Endothelial cell (in vitro differentiated cells): Measurements from ENCODE around the gene LAMA4. TPM values are rescaled to one million over a fixed set of nuclear protein-coding genes. Genes with fewer than 3 reads are reported as not detected.

Experiments used
- DNase-seq: peaks from one replicate; pipeline ENCODE4 v3.0.0; 2021; ENCODE audit warnings: low spot score
- H3K27ac Mint-ChIP-seq: one replicate; pipeline ENCODE4 v1.8.0; 2021; ENCODE audit warnings: mixed read lengths, inconsistent platforms; ENCODE audit not compliant: unreplicated experiment
- H3K27me3 Mint-ChIP-seq: one replicate; pipeline ENCODE4 v1.8.0; 2021; ENCODE audit warnings: mild to moderate bottlenecking, moderate library complexity, mixed read lengths, inconsistent platforms; ENCODE audit not compliant: unreplicated experiment
- H3K36me3 Mint-ChIP-seq: one replicate; pipeline ENCODE4 v1.8.0; 2021; ENCODE audit warnings: mild to moderate bottlenecking, low read depth, mixed read lengths, inconsistent platforms; ENCODE audit not compliant: unreplicated experiment
- H3K4me1 Mint-ChIP-seq: one replicate; pipeline ENCODE4 v1.8.0; 2021; ENCODE audit warnings: mild to moderate bottlenecking, mixed read lengths, inconsistent platforms; ENCODE audit not compliant: unreplicated experiment
- H3K4me3 Mint-ChIP-seq: one replicate; pipeline ENCODE4 v1.8.0; 2021; ENCODE audit warnings: mild to moderate bottlenecking, mixed read lengths, inconsistent platforms; ENCODE audit not compliant: unreplicated experiment
- H3K9me3 Mint-ChIP-seq: one replicate; pipeline ENCODE4 v1.8.0; 2021; ENCODE audit warnings: mixed read lengths, inconsistent platforms; ENCODE audit not compliant: unreplicated experiment
- total RNA-seq: library from RNA; stranded (reverse); fragmentation: NEBNext Ultra II Directional; extraction: Animal tissue kit (Norgen Biotek cat#: 25700); gene quantifications from one replicate; pipeline ENCODE4 v1.2.1, GENCODE V29; 2021; ENCODE audit not compliant: unreplicated experiment
- TF ChIP-seq, protein P1 (sequence below): fragments of 200-600 bp; sonication (generic); IDR thresholded peaks from one replicate; pipeline ENCODE4 v1.5.0; 2021; ENCODE audit warnings: antibody characterized with exemption; ENCODE audit not compliant: unreplicated experiment

Gene LAMA4
- total RNA-seq, 1 donor from 2014 or later = 23.9 TPM

DNA sequence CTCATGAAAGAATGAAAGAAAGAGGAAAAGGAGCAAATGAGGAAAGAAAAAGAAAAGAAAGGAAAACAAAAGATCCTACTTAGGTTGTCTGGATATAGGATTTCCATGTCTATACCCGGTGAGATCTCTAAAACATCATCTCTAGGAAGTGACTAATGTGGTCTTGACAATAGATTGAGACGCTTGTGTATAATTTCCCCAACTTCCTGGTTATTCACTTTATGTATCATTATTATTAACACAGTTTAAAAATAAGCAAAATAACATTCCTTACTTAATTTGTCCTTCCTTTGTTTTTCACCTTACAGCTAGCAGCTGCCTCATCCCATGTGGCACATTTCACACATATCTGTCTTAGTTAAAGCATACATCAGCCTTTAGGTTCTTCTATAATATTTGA, 27.0 kb downstream of the LAMA4 start:
- Mint-ChIP-seq H3K36me3 (no peaks in the 10 kb centered on the region), H3K27me3 (no peaks in the 10 kb centered on the region), H3K27ac (no peak overlapping the region), H3K9me3 (no peaks in the 10 kb centered on the region), H3K4me3 (no peak overlapping the region), H3K4me1 (no peaks in the 10 kb centered on the region)
- no peak for DNase-seq
- TF ChIP-seq, protein P1, sequence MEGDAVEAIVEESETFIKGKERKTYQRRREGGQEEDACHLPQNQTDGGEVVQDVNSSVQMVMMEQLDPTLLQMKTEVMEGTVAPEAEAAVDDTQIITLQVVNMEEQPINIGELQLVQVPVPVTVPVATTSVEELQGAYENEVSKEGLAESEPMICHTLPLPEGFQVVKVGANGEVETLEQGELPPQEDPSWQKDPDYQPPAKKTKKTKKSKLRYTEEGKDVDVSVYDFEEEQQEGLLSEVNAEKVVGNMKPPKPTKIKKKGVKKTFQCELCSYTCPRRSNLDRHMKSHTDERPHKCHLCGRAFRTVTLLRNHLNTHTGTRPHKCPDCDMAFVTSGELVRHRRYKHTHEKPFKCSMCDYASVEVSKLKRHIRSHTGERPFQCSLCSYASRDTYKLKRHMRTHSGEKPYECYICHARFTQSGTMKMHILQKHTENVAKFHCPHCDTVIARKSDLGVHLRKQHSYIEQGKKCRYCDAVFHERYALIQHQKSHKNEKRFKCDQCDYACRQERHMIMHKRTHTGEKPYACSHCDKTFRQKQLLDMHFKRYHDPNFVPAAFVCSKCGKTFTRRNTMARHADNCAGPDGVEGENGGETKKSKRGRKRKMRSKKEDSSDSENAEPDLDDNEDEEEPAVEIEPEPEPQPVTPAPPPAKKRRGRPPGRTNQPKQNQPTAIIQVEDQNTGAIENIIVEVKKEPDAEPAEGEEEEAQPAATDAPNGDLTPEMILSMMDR = no peak

DNA sequence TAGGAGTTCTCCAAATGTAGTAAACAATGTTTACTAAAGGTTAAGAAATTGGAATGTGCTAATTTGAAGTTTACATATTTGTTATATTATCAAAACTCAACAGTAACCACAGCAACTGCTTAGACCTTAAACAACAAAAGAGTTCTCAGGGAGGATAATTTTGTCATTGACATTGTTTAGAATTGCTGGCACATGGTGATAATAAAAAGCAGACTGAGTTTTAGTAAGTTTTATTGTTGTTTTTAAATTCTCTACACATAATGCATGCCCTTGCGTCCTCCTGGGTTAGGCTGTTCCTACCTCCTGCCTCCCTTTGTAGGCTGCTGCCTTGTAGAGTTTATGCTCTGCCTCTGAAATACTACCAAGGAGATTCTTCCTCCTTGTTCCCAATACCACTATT, 28.7 kb downstream of the LAMA4 start:
- H3K27me3 Mint-ChIP-seq = no peaks in the 10 kb centered on the region
- DNase-seq = no peak
- TF ChIP-seq, protein P1 = no peak
- no peaks in the 10 kb centered on the region for H3K4me1 Mint-ChIP-seq
- no peak overlapping the region for H3K4me3 Mint-ChIP-seq
- H3K36me3 Mint-ChIP-seq = no peaks in the 10 kb centered on the region
- no peak overlapping the region for H3K27ac Mint-ChIP-seq
- H3K9me3 Mint-ChIP-seq = no peaks in the 10 kb centered on the region

DNA sequence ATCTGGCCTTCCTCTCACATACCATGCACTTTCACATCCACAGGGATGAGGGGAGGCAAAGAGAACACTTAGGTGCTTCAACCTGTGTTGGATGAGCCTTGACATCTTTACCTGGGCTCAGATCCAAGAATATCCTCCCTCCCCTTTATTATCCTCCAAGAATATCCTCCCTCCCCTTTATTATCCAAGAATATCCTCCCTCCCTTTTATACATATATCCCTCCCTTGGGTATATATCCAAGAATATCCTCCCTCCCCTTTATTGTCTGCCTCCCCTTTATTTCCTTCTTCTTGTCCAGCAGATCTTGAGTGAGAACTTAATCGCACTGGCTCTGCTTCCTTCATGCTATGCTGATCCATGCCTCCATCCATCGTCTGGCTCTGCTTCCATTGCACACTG, 30.3 kb downstream of the LAMA4 start:
- DNase-seq = no peak
- Mint-ChIP-seq H3K4me1 (no peaks in the 10 kb centered on the region), H3K9me3 (no peaks in the 10 kb centered on the region), H3K36me3 (no peaks in the 10 kb centered on the region), H3K4me3 (no peak overlapping the region), H3K27ac (no peak overlapping the region), H3K27me3 (no peaks in the 10 kb centered on the region)
- TF ChIP-seq, protein P1 = no peak

DNA sequence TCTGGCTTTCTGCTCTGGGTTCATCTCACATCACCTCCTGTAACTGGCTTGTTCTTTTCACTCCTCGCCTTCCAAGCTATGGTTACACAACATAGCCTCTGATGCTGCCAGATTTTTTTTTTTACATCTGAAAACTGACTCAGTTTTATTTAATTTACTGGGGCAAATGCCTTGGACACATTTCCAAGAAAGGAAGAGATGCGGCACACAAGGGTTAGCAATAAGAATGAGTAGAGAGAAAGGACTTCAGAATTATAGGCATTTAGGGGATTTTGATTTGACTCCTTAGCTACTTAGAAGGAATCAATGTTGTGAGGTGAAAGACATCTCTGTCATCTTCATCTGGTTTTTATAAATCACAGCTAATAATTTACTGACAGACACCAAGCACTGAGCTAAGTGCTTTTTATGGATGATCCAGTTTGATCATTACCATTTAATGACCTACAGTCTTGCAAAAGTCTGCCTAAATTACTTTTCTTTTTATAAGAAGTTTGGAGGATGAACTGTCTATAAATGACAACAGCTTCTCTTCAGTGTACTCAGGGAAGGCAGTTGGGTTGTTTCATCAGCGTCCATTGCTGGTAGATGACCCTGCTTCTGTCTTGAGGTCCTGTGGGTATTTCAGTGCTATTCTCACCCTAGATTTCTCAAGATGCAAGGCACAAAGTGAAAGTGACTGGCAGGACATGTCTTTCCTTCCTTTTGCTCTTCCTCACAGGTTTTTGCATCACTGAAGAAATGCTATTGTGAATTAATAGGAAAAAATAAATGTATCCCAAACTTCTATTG, 31.1 kb downstream of the LAMA4 start:
- Mint-ChIP-seq H3K27ac (no peak overlapping the region), H3K27me3 (no peaks in the 10 kb centered on the region), H3K9me3 (no peaks in the 10 kb centered on the region), H3K36me3 (no peaks in the 10 kb centered on the region), H3K4me1 (peaks cover 6% of the 10 kb centered on the region), H3K4me3 (no peak overlapping the region)
- DNase-seq = no peak
- TF ChIP-seq, protein P1 = no peak
